Activated CD4-positive, alpha-beta T cell treated with anti-CD3 and anti-CD28 coated beads, Interleukin-2, amount 10 ng/mL, durations not matched to agents 7 days and 5 days (primary cell): ENCODE measurements around the gene ACVRL1. TPM values are rescaled to one million over a fixed set of nuclear protein-coding genes. Genes with fewer than 3 reads are reported as not detected.

Source experiments
- CTCF ChIA-PET: fragments of 350-600 bp; sonication (Branson Sonifier 250); formaldehyde crosslinking; loops from one replicate; lab custom pipeline; 2021; ENCODE audit warnings: antibody characterized with exemption; lab: Charles Lee
- POLR2A ChIA-PET: fragments of 350-600 bp; sonication (Branson Sonifier 250); formaldehyde crosslinking; loops from one replicate; lab custom pipeline; 2021; ENCODE audit warnings: antibody characterized with exemption; lab: Charles Lee
- DNase-seq: peaks from one replicate; pipeline ENCODE4 v3.0.0-alpha.2; 2020
- H3K27ac Mint-ChIP-seq: one replicate; pipeline ENCODE4 v1.8.0; 2021; ENCODE audit warnings: mild to moderate bottlenecking, moderate library complexity, mixed read lengths
- H3K27me3 Mint-ChIP-seq: one replicate; pipeline ENCODE4 v1.8.0; 2021; ENCODE audit warnings: mixed read lengths
- H3K36me3 Mint-ChIP-seq: one replicate; pipeline ENCODE4 v1.8.0; 2021; ENCODE audit warnings: low read depth, mixed read lengths
- H3K4me1 Mint-ChIP-seq: one replicate; pipeline ENCODE4 v1.8.0; 2021; ENCODE audit warnings: mixed read lengths
- H3K4me3 Mint-ChIP-seq: one replicate; pipeline ENCODE4 v1.8.0; 2021; ENCODE audit warnings: mild to moderate bottlenecking, moderate library complexity, mixed read lengths
- H3K9me3 Mint-ChIP-seq: one replicate; pipeline ENCODE4 v1.8.0; 2021; ENCODE audit warnings: mixed read lengths
- total RNA-seq, 2 experiments: library from RNA; stranded (reverse); gene quantifications; one replicate each; pipeline ENCODE4 v1.2.3, GENCODE V29; 2021

ACVRL1 gene
- total RNA-seq, 2 experiments from 2014 or later = not detected

DNA sequence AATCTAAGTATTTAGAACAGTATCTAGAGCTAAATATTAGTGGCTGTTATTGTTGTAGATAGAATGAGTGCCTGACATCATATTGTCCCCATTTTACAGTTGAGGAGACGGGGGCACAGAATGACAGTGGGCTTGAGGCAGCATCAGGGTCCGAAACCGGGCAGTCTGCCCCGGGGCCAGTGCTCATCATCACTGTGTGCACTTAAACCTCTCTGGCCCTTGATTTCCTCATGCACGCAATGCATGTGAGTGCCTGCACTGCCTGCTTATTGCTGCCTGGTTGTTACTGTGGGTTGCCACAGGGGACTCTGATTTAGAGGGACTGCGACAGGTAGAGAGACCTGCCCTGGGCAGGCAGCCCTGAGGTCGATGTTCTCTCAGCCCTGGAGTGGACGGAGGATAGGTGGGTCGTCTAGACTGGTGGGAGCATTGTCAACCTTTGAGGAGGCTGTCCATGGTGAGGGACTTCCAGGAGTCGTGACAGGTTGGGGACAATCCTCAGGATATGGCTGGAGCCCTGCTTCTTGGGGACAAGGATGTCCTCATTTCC lies 9.8 kb downstream of the ACVRL1 start:
- H3K4me3 Mint-ChIP-seq = no peak overlapping the region
- H3K9me3 Mint-ChIP-seq = no peaks in the 10 kb centered on the region
- no peaks in the 10 kb centered on the region for H3K27me3 Mint-ChIP-seq
- no peaks in the 10 kb centered on the region for H3K4me1 Mint-ChIP-seq
- no peaks in the 10 kb centered on the region for H3K36me3 Mint-ChIP-seq
- DNase-seq = no peak
- ChIA-PET POLR2A (no interaction called here), CTCF (no interaction called here)
- H3K27ac Mint-ChIP-seq = no peak overlapping the region

DNA sequence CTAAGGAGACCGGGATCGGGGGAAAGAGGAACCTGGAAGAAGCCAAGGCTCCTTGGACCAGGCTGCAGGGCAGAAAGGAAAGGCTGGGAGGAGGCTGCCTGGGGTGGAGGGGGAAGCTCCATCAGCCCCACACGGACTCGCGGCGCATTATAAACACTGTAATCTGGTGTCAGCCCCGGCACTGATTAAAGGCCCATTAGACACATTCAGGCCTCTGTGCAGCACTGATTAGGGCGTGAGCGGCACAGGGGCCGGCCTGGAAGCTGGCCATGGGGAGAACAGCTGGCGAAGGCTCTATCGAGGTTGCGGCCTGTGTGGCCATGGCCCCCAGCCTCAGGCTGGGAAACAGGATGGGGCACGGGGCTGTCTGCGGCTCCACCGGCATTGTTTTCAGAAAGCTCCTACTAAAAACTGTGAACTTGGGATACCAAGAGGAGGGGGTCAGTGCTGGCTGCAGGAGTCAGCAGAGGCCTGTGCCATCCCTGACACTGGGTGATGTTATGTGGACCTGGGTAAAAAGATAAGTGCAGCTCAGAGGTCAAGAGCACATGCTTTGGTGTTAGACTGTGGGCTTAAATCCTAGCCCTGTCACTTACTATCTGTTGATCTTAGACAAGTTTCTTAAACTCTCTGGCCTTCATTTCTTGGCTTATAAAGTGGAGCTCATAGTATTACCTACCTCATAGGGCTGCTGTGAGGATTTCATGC lies 10.6 kb downstream of the ACVRL1 start:
- Mint-ChIP-seq H3K27ac (no peak overlapping the region), H3K36me3 (no peaks in the 10 kb centered on the region), H3K4me1 (peaks cover under 1% of the 10 kb centered on the region), H3K4me3 (no peak overlapping the region), H3K9me3 (no peaks in the 10 kb centered on the region), H3K27me3 (no peaks in the 10 kb centered on the region)
- ChIA-PET POLR2A (no interaction called here), CTCF (interaction anchor here (1.3 kb wide), 1 partner anchor 107 kb away, joined by 3 read pairs; no protein-coding TSS in a partner anchor)
- no peak for DNase-seq

- Mint-ChIP-seq H3K27me3 (no peaks in the 10 kb centered on the region), H3K27ac (no peak overlapping the region), H3K36me3 (no peaks in the 10 kb centered on the region), H3K9me3 (no peaks in the 10 kb centered on the region), H3K4me1 (peaks cover 6% of the 10 kb centered on the region), H3K4me3 (no peak overlapping the region)
- POLR2A ChIA-PET = no interaction called here
- no peak for DNase-seq
- CTCF ChIA-PET = no interaction called here
These were observed 12.7 kb downstream of the ACVRL1 start for GRCh38 chr12:51920046-51920445.

- H3K9me3 Mint-ChIP-seq = no peaks in the 10 kb centered on the region
- no peaks in the 10 kb centered on the region for H3K27me3 Mint-ChIP-seq
- DNase-seq = no peak
- H3K4me3 Mint-ChIP-seq = no peak overlapping the region
- ChIA-PET POLR2A (no interaction called here), CTCF (interaction anchor here (0.9 to 2.5 kb wide), 3 partner anchors 9 to 102 kb away, joined by 3 to 8 read pairs (median 8); partner anchors contain the start of gene ACVRL1)
- H3K27ac Mint-ChIP-seq = no peak overlapping the region
- H3K36me3 Mint-ChIP-seq = no peaks in the 10 kb centered on the region
- H3K4me1 Mint-ChIP-seq = peaks cover 6% of the 10 kb centered on the region
These were observed 13.9 kb downstream of the ACVRL1 start for GRCh38 chr12:51921017-51921725.

- peaks cover 6% of the 10 kb centered on the region for H3K4me1 Mint-ChIP-seq
- POLR2A ChIA-PET = no interaction called here
- CTCF ChIA-PET = interaction anchor here (0.9 to 2.5 kb wide), 6 partner anchors 10 to 103 kb away, joined by 3 to 8 read pairs (median 4); partner anchors contain the start of gene ACVRL1
These were observed 14.8 kb downstream of the ACVRL1 start for GRCh38 chr12:51922146-51922545.

GRCh38 chr12:51922762-51923505 lies 15.6 kb downstream of the ACVRL1 start:
- CTCF ChIA-PET = interaction anchor here (0.6 to 2.5 kb wide), 6 partner anchors 11 to 102 kb away, joined by 3 to 8 read pairs (median 7); partner anchors contain the start of gene ACVRL1
- DNase-seq = no peak
- Mint-ChIP-seq H3K4me1 (peaks cover 6% of the 10 kb centered on the region), H3K27ac (no peak overlapping the region), H3K27me3 (no peaks in the 10 kb centered on the region), H3K4me3 (no peak overlapping the region), H3K9me3 (no peaks in the 10 kb centered on the region), H3K36me3 (no peaks in the 10 kb centered on the region)
- POLR2A ChIA-PET = no interaction called here

More at GRCh38 chr12:51922146-51922545, 14.8 kb downstream of the ACVRL1 start:
- Mint-ChIP-seq H3K27me3 (no peaks in the 10 kb centered on the region), H3K4me3 (no peak overlapping the region), H3K9me3 (no peaks in the 10 kb centered on the region), H3K27ac (no peak overlapping the region), H3K36me3 (no peaks in the 10 kb centered on the region)
- no peak for DNase-seq

DNA sequence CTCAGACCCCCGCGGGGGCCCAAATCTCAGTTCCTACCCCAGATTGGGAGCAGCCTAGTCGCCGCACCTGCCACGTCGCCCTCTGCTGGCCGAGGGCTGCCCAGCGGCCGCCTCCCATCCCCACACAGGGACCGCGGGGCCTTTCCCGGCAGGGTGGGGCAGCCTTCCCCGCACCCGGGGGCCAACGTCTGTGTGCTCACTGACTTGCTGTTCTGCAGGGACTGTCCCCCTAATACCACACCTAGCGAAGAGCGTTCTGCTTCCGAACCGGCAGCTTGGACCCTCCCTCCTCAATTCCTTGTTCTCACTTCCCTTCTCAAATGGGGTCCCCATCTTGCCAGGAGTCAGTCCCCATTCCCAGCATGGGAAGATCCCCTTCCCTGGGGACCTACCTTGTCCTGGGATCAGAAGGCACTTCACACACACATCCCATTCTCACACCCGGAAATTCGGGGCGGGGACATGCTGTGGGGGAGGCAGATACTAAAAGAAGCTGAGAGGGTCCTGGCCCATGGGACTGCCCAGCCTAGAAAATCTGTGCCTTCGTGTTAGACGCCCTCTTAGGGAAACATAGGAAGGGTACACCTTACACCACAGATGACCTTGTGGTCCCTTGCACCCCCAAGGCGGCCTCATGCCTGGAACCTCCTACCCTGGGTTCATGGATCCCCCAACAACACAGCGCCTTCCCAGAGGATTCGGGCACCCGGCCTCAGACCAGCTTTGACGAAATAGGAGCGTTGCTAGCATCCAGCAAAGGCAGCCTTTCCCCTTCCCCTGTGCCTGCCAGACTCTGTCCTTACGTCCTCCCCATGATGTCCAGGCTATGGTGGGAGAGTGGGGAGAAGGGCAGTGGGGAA lies 16.4 kb downstream of the ACVRL1 start:
- Mint-ChIP-seq H3K27ac (peak overlapping the region; percentile 50), H3K9me3 (no peaks in the 10 kb centered on the region), H3K4me3 (no peak overlapping the region), H3K27me3 (no peaks in the 10 kb centered on the region), H3K4me1 (peaks cover 6% of the 10 kb centered on the region), H3K36me3 (no peaks in the 10 kb centered on the region)
- CTCF ChIA-PET = interaction anchor here (0.6 to 2.1 kb wide), 4 partner anchors 10 to 102 kb away, joined by 5 to 8 read pairs (median 7); partner anchors contain the start of gene ACVRL1
- peak; percentile 40 for DNase-seq
- POLR2A ChIA-PET = no interaction called here

DNA sequence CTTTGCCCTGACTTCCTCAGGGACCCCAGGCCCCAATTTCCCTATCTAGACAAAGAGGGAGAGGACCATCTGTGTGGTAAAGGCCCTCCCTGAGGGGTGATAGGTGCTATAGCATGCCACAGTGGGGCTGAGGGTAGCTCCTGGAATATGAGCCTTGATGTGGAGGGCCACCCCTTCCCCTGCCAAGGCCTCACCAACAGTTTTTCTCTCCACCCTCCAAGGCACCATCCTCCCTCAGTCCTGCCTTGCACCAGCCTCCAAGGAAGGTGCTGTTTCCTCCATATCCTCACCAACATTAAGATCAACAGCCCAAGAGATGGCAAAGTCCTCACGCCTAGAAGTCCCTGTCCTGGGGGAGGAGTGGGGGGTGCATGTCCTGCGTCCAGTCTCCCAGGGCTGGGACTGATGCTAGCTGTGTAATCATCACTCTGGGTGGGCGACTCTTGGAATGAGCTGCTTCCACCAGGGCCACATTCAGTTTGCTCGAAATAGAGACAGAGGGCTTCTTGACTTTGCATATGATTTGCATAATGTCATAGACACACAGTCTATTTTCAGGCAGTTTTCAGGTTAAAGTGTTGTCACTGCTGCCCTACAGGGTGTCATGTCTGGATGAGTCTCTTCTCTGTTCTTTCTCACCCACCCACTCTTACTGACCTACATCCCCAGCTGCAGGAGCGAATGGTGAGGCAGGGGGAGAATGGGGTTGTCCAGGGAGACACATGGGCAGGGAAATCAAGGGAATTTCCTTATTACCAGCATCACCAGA lies 17.4 kb downstream of the ACVRL1 start:
- H3K36me3 Mint-ChIP-seq = no peaks in the 10 kb centered on the region
- ChIA-PET POLR2A (no interaction called here), CTCF (interaction anchor here (1.5 kb wide), 1 partner anchor 11 kb away, joined by 5 read pairs; no protein-coding TSS in a partner anchor)
- H3K27me3 Mint-ChIP-seq = no peaks in the 10 kb centered on the region
- DNase-seq = no peak
- H3K27ac Mint-ChIP-seq = no peak overlapping the region
- peaks cover 6% of the 10 kb centered on the region for H3K4me1 Mint-ChIP-seq
- no peaks in the 10 kb centered on the region for H3K9me3 Mint-ChIP-seq
- no peak overlapping the region for H3K4me3 Mint-ChIP-seq

DNA sequence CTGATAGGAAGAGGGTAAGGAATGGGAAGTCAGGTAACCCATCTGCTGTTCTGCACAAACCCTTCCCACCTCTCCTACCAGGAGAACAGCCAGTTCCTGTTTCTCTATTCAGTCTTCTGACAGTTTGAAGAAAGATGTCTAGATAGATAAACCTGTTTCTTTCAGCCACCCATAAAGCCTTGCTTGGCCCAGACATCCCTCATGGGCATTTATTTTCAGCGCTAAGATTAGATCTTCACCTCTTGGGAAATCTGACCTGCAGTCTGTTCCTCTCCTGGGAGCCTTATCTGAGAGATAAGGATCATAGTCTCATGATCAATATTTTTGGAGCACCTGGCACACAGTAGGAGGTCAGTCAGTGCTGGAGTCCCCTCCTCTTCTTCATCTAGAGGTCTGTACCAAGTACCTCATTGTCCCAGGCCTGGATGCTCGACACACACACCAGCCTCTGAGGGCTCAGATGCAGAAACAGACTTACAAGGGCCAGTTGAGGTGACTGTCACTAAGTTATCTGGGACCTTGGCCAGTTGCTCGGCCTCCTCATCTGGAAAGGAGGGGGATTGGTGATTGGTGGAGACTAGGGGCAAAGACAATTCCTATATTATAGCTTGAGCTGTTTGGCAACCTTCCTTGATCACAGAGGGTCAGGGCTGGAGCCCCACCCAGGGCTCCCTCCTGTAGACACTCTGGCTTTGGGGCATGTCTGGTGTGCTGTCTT lies 18.2 kb downstream of the ACVRL1 start:
- no peak overlapping the region for H3K27ac Mint-ChIP-seq
- no peaks in the 10 kb centered on the region for H3K27me3 Mint-ChIP-seq
- H3K4me3 Mint-ChIP-seq = no peak overlapping the region
- no peaks in the 10 kb centered on the region for H3K36me3 Mint-ChIP-seq
- DNase-seq = no peak
- H3K4me1 Mint-ChIP-seq = peaks cover 6% of the 10 kb centered on the region
- POLR2A ChIA-PET = no interaction called here
- no peaks in the 10 kb centered on the region for H3K9me3 Mint-ChIP-seq
- CTCF ChIA-PET = interaction anchor here (1.1 kb wide), 1 partner anchor 9 kb away, joined by 3 read pairs; no protein-coding TSS in a partner anchor

DNA sequence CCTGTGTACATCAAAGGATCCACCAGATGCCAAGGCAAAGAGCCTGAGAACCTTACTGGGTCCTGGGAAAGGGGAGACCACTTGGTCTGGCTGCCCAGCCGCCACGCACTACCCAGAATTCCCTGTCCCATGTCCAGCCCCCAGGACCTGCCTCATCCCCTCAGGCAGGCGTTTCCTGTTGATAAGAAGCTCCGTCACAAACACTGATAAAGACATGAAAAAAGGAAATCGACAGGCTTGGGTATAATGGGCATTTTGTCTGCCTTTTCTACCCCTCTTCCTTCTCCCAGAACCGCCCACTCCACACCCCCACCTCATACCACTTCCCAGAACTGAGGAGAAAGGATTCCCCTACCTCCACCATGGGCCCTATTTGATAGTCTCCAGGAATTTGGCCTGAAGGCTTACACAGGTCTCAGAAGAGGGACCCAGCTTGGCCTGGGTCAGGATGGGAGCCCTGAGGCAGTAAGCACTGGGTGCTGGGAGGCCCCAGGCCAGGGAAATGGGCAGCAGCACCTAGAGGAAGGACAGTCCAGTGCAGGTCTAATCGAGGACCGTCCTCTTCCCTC lies 18.8 kb downstream of the ACVRL1 start:
- Mint-ChIP-seq H3K27ac (no peak overlapping the region), H3K4me3 (no peak overlapping the region), H3K9me3 (no peaks in the 10 kb centered on the region), H3K36me3 (no peaks in the 10 kb centered on the region), H3K4me1 (peaks cover 6% of the 10 kb centered on the region), H3K27me3 (peaks cover 3% of the 10 kb centered on the region)
- DNase-seq = no peak
- ChIA-PET CTCF (interaction anchor here (1.1 kb wide), 1 partner anchor 9 kb away, joined by 3 read pairs; no protein-coding TSS in a partner anchor), POLR2A (no interaction called here)
